Astrocyte of the spinal cord (primary cell): ENCODE measurements around the gene CDC5L.

Experiments
- DNase-seq: peaks from one replicate; pipeline ENCODE4 v3.0.0; 2011; ENCODE audit warnings: low read depth, low spot score
- H3K4me3 ChIP-seq: 2 replicates; pipeline ENCODE4 v1.5.1; 2011; ENCODE audit warnings: low read depth, mild to moderate bottlenecking, low read length, moderate library complexity
- CTCF ChIP-seq: IDR thresholded peaks from 2 replicates; pipeline ENCODE4 v1.5.1; 2012; ENCODE audit warnings: low read depth, mild to moderate bottlenecking, low read length, inconsistent platforms
- in situ Hi-C: cut with HindIII; loops from 2 replicates; pipeline ENCODE4 v1.10.0; 2017; ENCODE audit warnings: low sequenced_read_pairs

The CDC5L gene

GRCh38 chr6:44425951-44426350 lies 38.4 kb downstream of the CDC5L start:
- no peak for DNase-seq
- in situ Hi-C loops = no loop called here
- H3K4me3 ChIP-seq = no peak overlapping the region
- no peak for TF ChIP-seq CTCF

- in situ Hi-C loops = no loop called here
- no peak for DNase-seq
Measured at GRCh38 chr6:44428682-44429081, 41.2 kb downstream of the CDC5L start.

GRCh38 chr6:44430326-44430725 lies 42.8 kb downstream of the CDC5L start:
- DNase-seq = peak; percentile 51
- TF ChIP-seq CTCF = no peak
- no peak overlapping the region for H3K4me3 ChIP-seq
- in situ Hi-C loops = no loop called here

More at GRCh38 chr6:44428682-44429081, 41.2 kb downstream of the CDC5L start:
- H3K4me3 ChIP-seq = no peak overlapping the region
- TF ChIP-seq CTCF = no peak

- peak; percentile 66 for TF ChIP-seq CTCF
- H3K4me3 ChIP-seq = no peak overlapping the region
- peak; percentile 74 for DNase-seq
- in situ Hi-C loops = no loop called here
Measured at GRCh38 chr6:44431118-44431725, 43.7 kb downstream of the CDC5L start.

GRCh38 chr6:44432227-44432626 lies 44.7 kb downstream of the CDC5L start:
- no peak for DNase-seq
- TF ChIP-seq CTCF = no peak
- H3K4me3 ChIP-seq = no peak overlapping the region
- in situ Hi-C loops = no loop called here

- no peak for DNase-seq
- H3K4me3 ChIP-seq = no peak overlapping the region
- in situ Hi-C loops = no loop called here
- TF ChIP-seq CTCF = no peak
Measured at GRCh38 chr6:44432726-44433125, 45.2 kb downstream of the CDC5L start.
